Measurements from ENCODE around the gene PDE12. TPM values are rescaled to one million over a fixed set of nuclear protein-coding genes. Genes with fewer than 3 reads are reported as not detected.

PDE12 gene
- total RNA-seq, 1 donor from 2014 or later, result 12.7 TPM

Other genes starting within 250 kb of the PDE12 start
- 0.80 TPM for gene DNAH12, start 11.9 kb upstream of the PDE12 start, total RNA-seq
- 97.3 TPM for gene ARF4, start 41.1 kb downstream of the PDE12 start, total RNA-seq
- gene DENND6A, start 136.8 kb downstream of the PDE12 start, total RNA-seq, result 56.3 TPM
- gene SLMAP, start 200.0 kb downstream of the PDE12 start, total RNA-seq, result 111 TPM

All from sciatic nerve (tissue), 1 donor.